CD14-positive monocyte (primary cell): ENCODE measurements around the gene RPS26. TPM values are rescaled to one million over a fixed set of nuclear protein-coding genes. Genes with fewer than 3 reads are reported as not detected.
A peak's percentile ranks its signal among the peaks of the same experiment; 100 is the strongest.

Experiments used
- DNase-seq, 3 donors: peaks; one replicate each; pipeline ENCODE4 v3.0.0-alpha.2; 2011 to 2022
- H2AFZ ChIP-seq: 2 replicates; pipeline ENCODE4 v1.6.0; 2012; ENCODE audit warnings: mild to moderate bottlenecking, low read depth, low read length, inconsistent platforms; ENCODE audit not compliant: insufficient read depth, poor library complexity, severe bottlenecking
- H3K27ac ChIP-seq, 2 donors: 1 replicate in 1 of 2; 2 replicates in 1 of 2; pipeline ENCODE4 v1.5.1; 2012 to 2013; ENCODE audit warnings: low read length in 2 of 2, control low read depth in 1 of 2, inconsistent platforms in 1 of 2, low read depth in 1 of 2, mild to moderate bottlenecking in 1 of 2
- H3K27me3 ChIP-seq, 2 donors: one replicate each; pipeline versions ENCODE4 v1.6.0 to v1.6.1; 2011 to 2013; ENCODE audit warnings: low read length in 2 of 2; ENCODE audit not compliant: control insufficient read depth in 2 of 2, insufficient read depth in 2 of 2
- H3K36me3 ChIP-seq, 2 donors: replicated peaks in 1 of 2; 1 replicate in 1 of 2; 2 replicates in 1 of 2; pipeline versions ENCODE4 v1.5.1 to v1.6.1; 2012 to 2013; ENCODE audit warnings: low read length in 2 of 2, control low read depth in 1 of 2, inconsistent platforms in 1 of 2, mild to moderate bottlenecking in 1 of 2; ENCODE audit not compliant: insufficient read depth in 2 of 2, control insufficient read depth in 1 of 2
- H3K4me1 ChIP-seq, 2 donors: 1 replicate in 1 of 2; 2 replicates in 1 of 2; pipeline versions ENCODE4 v1.5.1 to v1.6.1; 2012 to 2013; ENCODE audit warnings: low read length in 2 of 2, control low read depth in 1 of 2, inconsistent platforms in 1 of 2, mild to moderate bottlenecking in 1 of 2, moderate library complexity in 1 of 2; ENCODE audit not compliant: insufficient read depth in 2 of 2, control insufficient read depth in 1 of 2
- H3K4me2 ChIP-seq: replicated peaks from 2 replicates; pipeline ENCODE3; 2012; ENCODE audit warnings: low read length, moderate library complexity, mild to moderate bottlenecking; ENCODE audit not compliant: poor library complexity, severe bottlenecking; ENCODE audit errors: extremely low read depth
- H3K4me3 ChIP-seq, 3 experiments: fragments of 200-600 bp in 1 of 3; sonication (generic) in 1 of 3; replicated peaks in 1 of 3; 1 replicate in 2 of 3; 2 replicates in 1 of 3; pipeline ENCODE4 v1.5.1; 2011 to 2013; ENCODE audit warnings: low read length in 3 of 3, mild to moderate bottlenecking in 3 of 3, control low read depth in 2 of 3, low read depth in 2 of 3, inconsistent platforms in 1 of 3, moderate library complexity in 1 of 3
- H3K79me2 ChIP-seq: 2 replicates; pipeline ENCODE4 v1.6.0; 2012; ENCODE audit warnings: mild to moderate bottlenecking, control low read depth, inconsistent platforms, low read length, moderate library complexity; ENCODE audit not compliant: insufficient read depth
- H3K9ac ChIP-seq: 2 replicates; pipeline ENCODE4 v1.6.0; 2017; ENCODE audit warnings: low read length, mild to moderate bottlenecking; ENCODE audit not compliant: insufficient read depth, poor library complexity, severe bottlenecking
- H3K9me3 ChIP-seq, 2 donors: replicated peaks in 1 of 2; 1 replicate in 1 of 2; 2 replicates in 1 of 2; pipeline versions ENCODE4 v1.5.1 to v1.6.1; 2012 to 2013; ENCODE audit warnings: low read length in 2 of 2, control low read depth in 1 of 2; ENCODE audit not compliant: control insufficient read depth in 1 of 2, insufficient read depth in 1 of 2
- H4K20me1 ChIP-seq: 2 replicates; pipeline ENCODE4 v1.6.0; 2012; ENCODE audit warnings: mild to moderate bottlenecking, low read length, control low read depth, moderate library complexity; ENCODE audit not compliant: insufficient read depth
- H3K27ac Mint-ChIP-seq, 7 donors: one replicate each; pipeline ENCODE4 v1.8.0; 2020; ENCODE audit warnings: mild to moderate bottlenecking in 7 of 7, mixed read lengths in 7 of 7, moderate library complexity in 6 of 7, inconsistent platforms in 2 of 7
- H3K27me3 Mint-ChIP-seq, 3 donors: one replicate each; pipeline ENCODE4 v1.8.0; 2021 to 2022; ENCODE audit warnings: low read depth in 3 of 3, mild to moderate bottlenecking in 3 of 3, mixed read lengths in 3 of 3, moderate library complexity in 3 of 3, inconsistent platforms in 1 of 3
- H3K36me3 Mint-ChIP-seq, 2 donors: one replicate each; pipeline ENCODE4 v1.8.0; 2020; ENCODE audit warnings: mixed read lengths in 2 of 2, inconsistent platforms in 1 of 2, mild to moderate bottlenecking in 1 of 2
- H3K4me1 Mint-ChIP-seq: one replicate; pipeline ENCODE4 v1.8.0; 2020; ENCODE audit warnings: mild to moderate bottlenecking, mixed read lengths
- H3K4me3 Mint-ChIP-seq, 2 donors: one replicate each; pipeline ENCODE4 v1.8.0; 2020; ENCODE audit warnings: mild to moderate bottlenecking in 2 of 2, mixed read lengths in 2 of 2, moderate library complexity in 1 of 2
- H3K9me3 Mint-ChIP-seq, 7 donors: one replicate each; pipeline ENCODE4 v1.8.0; 2020 to 2022; ENCODE audit warnings: mixed read lengths in 7 of 7, mild to moderate bottlenecking in 6 of 7, moderate library complexity in 6 of 7, inconsistent platforms in 2 of 7
- WGBS: methylation state at CpG from one replicate; pipeline ENCODE4 v1.1.5; 2013; ENCODE audit warnings: missing lambda C conversion rate; ENCODE audit not compliant: insufficient coverage; 5-methylcytosine and 5-hydroxymethylcytosine counted together
- intact Hi-C, 2 donors: fragments of 100-400 bp; cut with micrococcal nuclease; formaldehyde crosslinking; loops; one replicate each; pipeline versions ENCODE4 v1.15.0 to v1.15.1; 2023
- polyA plus RNA-seq, 3 donors: library from polyadenylated mRNA; depleted of rRNA in 1 of 3; unstranded in 2 of 3; stranded (reverse) in 1 of 3; fragments of 300-500 nt in 2 of 3; fragments of >200 nt in 1 of 3; fragmentation: Illumina TruSeq in 2 of 3; gene quantifications; 1 replicate in 2 of 3; 2 replicates in 1 of 3; pipeline ENCODE4 v1.2.3, GENCODE V29; 2012 to 2021
- TF ChIP-seq, protein P1 (sequence below): fragments of 200-600 bp; IDR thresholded peaks from one replicate; pipeline ENCODE4 v1.8.0; 2022; ENCODE audit warnings: antibody characterized with exemption, mild to moderate bottlenecking

The RPS26 gene
- polyA plus RNA-seq, 3 donors, result 238 to 363 (median 286) TPM

DNA sequence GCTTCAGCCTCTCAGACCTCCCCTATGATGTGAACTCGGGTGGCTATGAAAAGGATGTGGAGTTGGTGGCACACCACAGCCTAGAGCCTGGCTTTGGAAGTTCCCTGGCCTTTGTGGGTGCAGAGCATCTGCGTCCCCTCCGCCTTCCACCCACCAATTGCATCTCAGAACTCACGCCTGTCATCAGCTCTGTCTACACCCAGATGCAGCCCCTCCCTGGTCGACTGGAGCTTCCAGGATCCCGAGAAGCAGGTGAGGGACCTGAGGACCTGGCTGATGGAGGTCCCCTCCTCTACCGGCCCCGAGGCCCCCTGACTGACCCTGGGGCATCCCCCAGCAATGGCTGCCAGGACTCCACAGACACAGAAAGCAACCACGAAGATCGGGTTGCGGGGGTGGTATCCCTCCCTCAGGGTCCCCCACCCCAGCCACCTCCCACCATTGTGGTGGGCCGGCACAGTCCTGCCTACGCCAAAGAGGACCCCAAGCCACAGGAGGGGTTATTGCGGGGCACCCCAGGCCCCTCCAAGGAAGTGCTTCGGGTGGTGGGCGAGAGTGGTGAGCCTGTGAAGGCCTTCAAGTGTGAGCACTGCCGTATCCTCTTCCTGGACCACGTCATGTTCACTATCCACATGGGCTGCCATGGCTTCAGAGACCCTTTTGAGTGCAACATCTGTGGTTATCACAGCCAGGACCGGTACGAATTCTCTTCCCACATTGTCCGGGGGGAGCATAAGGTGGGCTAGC is 7.0 kb upstream of the RPS26 start:
- Mint-ChIP-seq H3K9me3 (no peaks in the 10 kb centered on the region), H3K4me3 (no peak overlapping the region), H3K27me3 (peaks cover 0 to 6% (median 0%) of the 10 kb centered on the region in 3 donors), H3K4me1 (no peaks in the 10 kb centered on the region), H3K36me3 (peaks cover 28 to 50% of the 10 kb centered on the region in 2 donors), H3K27ac (peak overlapping the region in 1 of 7 donors; percentile 33)
- Histone ChIP-seq H3K4me2 (no peak overlapping the region), H3K36me3 (peaks cover 17 to 28% of the 10 kb centered on the region in 2 donors), H3K9me3 (no peaks in the 10 kb centered on the region), H3K79me2 (no peaks in the 10 kb centered on the region), H3K27ac (no peak overlapping the region), H4K20me1 (no peaks in the 10 kb centered on the region), H3K4me3 (no peak overlapping the region), H3K27me3 (no peaks in the 10 kb centered on the region), H3K4me1 (no peaks in the 10 kb centered on the region), H3K9ac (no peak overlapping the region), H2AFZ (no peak overlapping the region)
- TF ChIP-seq, protein P1, sequence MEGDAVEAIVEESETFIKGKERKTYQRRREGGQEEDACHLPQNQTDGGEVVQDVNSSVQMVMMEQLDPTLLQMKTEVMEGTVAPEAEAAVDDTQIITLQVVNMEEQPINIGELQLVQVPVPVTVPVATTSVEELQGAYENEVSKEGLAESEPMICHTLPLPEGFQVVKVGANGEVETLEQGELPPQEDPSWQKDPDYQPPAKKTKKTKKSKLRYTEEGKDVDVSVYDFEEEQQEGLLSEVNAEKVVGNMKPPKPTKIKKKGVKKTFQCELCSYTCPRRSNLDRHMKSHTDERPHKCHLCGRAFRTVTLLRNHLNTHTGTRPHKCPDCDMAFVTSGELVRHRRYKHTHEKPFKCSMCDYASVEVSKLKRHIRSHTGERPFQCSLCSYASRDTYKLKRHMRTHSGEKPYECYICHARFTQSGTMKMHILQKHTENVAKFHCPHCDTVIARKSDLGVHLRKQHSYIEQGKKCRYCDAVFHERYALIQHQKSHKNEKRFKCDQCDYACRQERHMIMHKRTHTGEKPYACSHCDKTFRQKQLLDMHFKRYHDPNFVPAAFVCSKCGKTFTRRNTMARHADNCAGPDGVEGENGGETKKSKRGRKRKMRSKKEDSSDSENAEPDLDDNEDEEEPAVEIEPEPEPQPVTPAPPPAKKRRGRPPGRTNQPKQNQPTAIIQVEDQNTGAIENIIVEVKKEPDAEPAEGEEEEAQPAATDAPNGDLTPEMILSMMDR, result no peak
- WGBS, result 97% methylated on average over 15 of the region's 21 CpGs
- intact Hi-C loops, result no loop called here
- DNase-seq, result no peak

DNA sequence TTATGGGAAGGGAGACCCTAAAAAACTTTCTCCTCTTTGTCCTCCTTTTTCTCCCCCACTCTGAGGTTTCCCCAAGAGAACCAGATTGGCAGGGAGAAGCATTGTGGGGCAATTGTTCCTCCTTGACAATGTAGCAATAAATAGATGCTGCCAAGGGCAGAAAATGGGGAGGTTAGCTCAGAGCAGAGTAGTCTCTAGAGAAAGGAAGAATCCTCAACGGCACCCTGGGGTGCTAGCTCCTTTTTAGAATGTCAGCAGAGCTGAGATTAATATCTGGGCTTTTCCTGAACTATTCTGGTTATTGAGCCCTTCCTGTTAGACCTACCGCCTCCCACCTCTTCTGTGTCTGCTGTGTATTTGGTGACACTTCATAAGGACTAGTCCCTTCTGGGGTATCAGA is 4.6 kb upstream of the RPS26 start:
- Mint-ChIP-seq H3K36me3 (peaks cover 25 to 42% of the 10 kb centered on the region in 2 donors), H3K27me3 (peaks cover 0 to 4% (median 0%) of the 10 kb centered on the region in 3 donors), H3K9me3 (peaks cover 0 to 2% (median 0%) of the 10 kb centered on the region in 7 donors), H3K4me3 (no peak overlapping the region), H3K4me1 (peaks cover 7% of the 10 kb centered on the region), H3K27ac (peak overlapping the region in 1 of 7 donors; percentile 15)
- peaks cover 17 to 23% of the 10 kb centered on the region in 2 donors for H3K36me3 ChIP-seq
- DNase-seq, result no peak
- peaks cover 6% of the 10 kb centered on the region in 2 donors for H3K4me1 ChIP-seq
- no peak overlapping the region for H3K4me3 ChIP-seq
- no peaks in the 10 kb centered on the region for H3K27me3 ChIP-seq
- TF ChIP-seq, protein P1, result no peak
- H3K79me2 ChIP-seq, result peaks cover 2% of the 10 kb centered on the region
- intact Hi-C loops, result no loop called here
- no peak overlapping the region for H2AFZ ChIP-seq
- no peaks in the 10 kb centered on the region for H4K20me1 ChIP-seq
- H3K9ac ChIP-seq, result no peak overlapping the region
- H3K4me2 ChIP-seq, result no peak overlapping the region
- H3K27ac ChIP-seq, result no peak overlapping the region
- no peaks in the 10 kb centered on the region for H3K9me3 ChIP-seq
- 69% methylated on average over 2 of the region's 2 CpGs for WGBS
